GM23248 (cell line): ENCODE results near the gene CATSPERE. TPM values are rescaled to one million over a fixed set of nuclear protein-coding genes. Genes with fewer than 3 reads are reported as not detected.

Experiments used
- DNase-seq: peaks from one replicate; pipeline ENCODE4 v3.0.0-alpha.2; 2015
- H2AFZ ChIP-seq: fragments of 200-600 bp; sonication (generic); 2 replicates; pipeline ENCODE4 v1.6.1; 2016; ENCODE audit warnings: antibody characterized with exemption
- H3F3A ChIP-seq: fragments of 200-600 bp; sonication (generic); 2 replicates; pipeline ENCODE4 v1.6.1; 2016; ENCODE audit warnings: mild to moderate bottlenecking, antibody characterized with exemption, mixed run types; ENCODE audit not compliant: insufficient read depth
- H3K27ac ChIP-seq: fragments of 200-600 bp; sonication (generic); 2 replicates; pipeline ENCODE4 v1.5.1; 2016; ENCODE audit warnings: mild to moderate bottlenecking
- H3K27me3 ChIP-seq: fragments of 200-600 bp; sonication (generic); replicated peaks from 2 replicates; pipeline ENCODE4 v1.6.1; 2016; ENCODE audit warnings: mild to moderate bottlenecking; ENCODE audit not compliant: insufficient read depth
- H3K36me3 ChIP-seq: fragments of 200-600 bp; sonication (generic); 2 replicates; pipeline ENCODE4 v1.6.1; 2016; ENCODE audit warnings: low read depth, mild to moderate bottlenecking
- H3K4me1 ChIP-seq: fragments of 200-600 bp; sonication (generic); 2 replicates; pipeline ENCODE4 v1.6.1; 2016; ENCODE audit warnings: mild to moderate bottlenecking; ENCODE audit not compliant: insufficient read depth
- H3K4me2 ChIP-seq: fragments of 200-600 bp; sonication (generic); one replicate; pipeline ENCODE4 v1.6.1; 2016; ENCODE audit warnings: mild to moderate bottlenecking; ENCODE audit not compliant: unreplicated experiment
- H3K4me3 ChIP-seq: fragments of 200-600 bp; sonication (generic); 2 replicates; pipeline ENCODE4 v1.5.1; 2016; ENCODE audit warnings: mild to moderate bottlenecking
- H3K79me2 ChIP-seq: fragments of 200-600 bp; sonication (generic); 2 replicates; pipeline ENCODE4 v1.6.1; 2016; ENCODE audit warnings: mild to moderate bottlenecking; ENCODE audit not compliant: insufficient read depth
- H3K9ac ChIP-seq: fragments of 200-600 bp; sonication (generic); 2 replicates; pipeline ENCODE4 v1.6.1; 2016; ENCODE audit warnings: mild to moderate bottlenecking
- H3K9me2 ChIP-seq: fragments of 200-600 bp; sonication (generic); 2 replicates; pipeline ENCODE4 v1.6.1; 2016; ENCODE audit warnings: mixed run types, mild to moderate bottlenecking, moderate library complexity; ENCODE audit not compliant: insufficient read depth
- H3K9me3 ChIP-seq: fragments of 200-600 bp; sonication (generic); one replicate; pipeline ENCODE4 v1.6.1; 2017; ENCODE audit warnings: low read depth
- H4K20me1 ChIP-seq: fragments of 200-600 bp; sonication (generic); 2 replicates; pipeline ENCODE4 v1.6.0; 2016; ENCODE audit not compliant: insufficient read depth
- EZH2 ChIP-seq: fragments of 200-600 bp; sonication (generic); IDR thresholded peaks from 2 replicates; pipeline ENCODE4 v1.6.1; 2018; ENCODE audit warnings: antibody characterized with exemption, mild to moderate bottlenecking; ENCODE audit not compliant: insufficient read depth, poor library complexity, severe bottlenecking
- EZH2phosphoT487 ChIP-seq: fragments of 200-600 bp; sonication (generic); IDR thresholded peaks from 2 replicates; pipeline ENCODE4 v1.6.1; 2018; ENCODE audit warnings: antibody characterized with exemption, moderate library complexity, mild to moderate bottlenecking, low read depth; ENCODE audit not compliant: insufficient read depth
- WGBS, 2 experiments: methylation state at CpG; one replicate each; pipeline ENCODE4 v1.1.6; 2015 to 2017; ENCODE audit warnings: low lambda C conversion rate in 2 of 2, low coverage in 1 of 2; ENCODE audit errors: missing lambda C conversion rate in 2 of 2; 5-methylcytosine and 5-hydroxymethylcytosine counted together
- in situ Hi-C: fragments of 300-500 bp; cut with MboI; formaldehyde crosslinking; loops from 2 replicates; pipeline ENCODE4 v1.15.0; 2020
- polyA plus RNA-seq: library from polyadenylated mRNA; unstranded; fragments of >200 nt; fragmentation: Nextera tagmentation; extraction: Ambion mirVana; gene quantifications from 2 replicates; pipeline ENCODE4 v1.2.1, GENCODE V29; 2016
- total RNA-seq: library from RNA; depleted of rRNA; stranded (reverse); fragments of >200 nt; shearing (Covaris generic); gene quantifications from 2 replicates; pipeline ENCODE4 v1.2.3, GENCODE V29; 2014

Gene CATSPERE
- total and polyA plus RNA-seq, 2 experiments from 2014 or later: 0.85 to 1.2 TPM

DNA sequence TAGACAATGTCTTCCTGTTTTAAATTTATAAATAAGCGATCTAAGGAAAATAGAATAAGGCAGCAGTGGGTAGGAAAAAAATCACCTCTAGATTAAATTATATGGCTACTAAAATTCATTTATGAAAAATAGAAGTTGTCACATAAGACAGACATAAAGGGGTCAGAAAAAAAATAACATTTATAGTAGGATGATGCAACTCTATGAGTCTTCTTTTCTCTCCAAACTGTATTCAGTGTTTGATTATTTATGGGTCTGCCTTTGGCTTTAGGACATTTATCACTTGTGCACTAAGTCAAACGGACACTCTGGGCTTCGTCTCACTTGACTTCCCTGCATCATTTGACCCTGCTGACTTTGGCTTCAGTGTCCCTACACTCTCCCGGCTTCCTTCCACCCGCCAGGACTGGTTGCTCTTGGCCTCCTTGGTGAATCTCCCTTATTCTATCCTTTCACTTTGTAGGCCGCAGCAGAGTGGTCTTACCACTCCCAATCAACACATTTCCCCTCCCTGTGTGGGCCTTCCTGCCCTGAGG lies 144.8 kb downstream of the CATSPERE start:
- Histone ChIP-seq H3K36me3 (no peaks in the 10 kb centered on the region), H3K79me2 (no peaks in the 10 kb centered on the region), H3K27ac (no peak overlapping the region), H2AFZ (no peak overlapping the region), H3K4me2 (no peak overlapping the region), H4K20me1 (no peaks in the 10 kb centered on the region), H3K27me3 (no peaks in the 10 kb centered on the region), H3F3A (no peaks in the 10 kb centered on the region), H3K4me3 (no peak overlapping the region), H3K9ac (no peak overlapping the region), H3K9me3 (no peaks in the 10 kb centered on the region), H3K4me1 (no peaks in the 10 kb centered on the region), H3K9me2 (no peaks in the 10 kb centered on the region)
- in situ Hi-C loops: loop anchor here (25.0 kb wide), 1 partner anchor 431 kb away; no protein-coding TSS in a partner anchor
- 90 to 95% methylated on average over 6 of the region's 6 CpGs for WGBS, 2 experiments
- TF ChIP-seq EZH2 (no peak), EZH2phosphoT487 (no peak)
- DNase-seq: no peak

DNA sequence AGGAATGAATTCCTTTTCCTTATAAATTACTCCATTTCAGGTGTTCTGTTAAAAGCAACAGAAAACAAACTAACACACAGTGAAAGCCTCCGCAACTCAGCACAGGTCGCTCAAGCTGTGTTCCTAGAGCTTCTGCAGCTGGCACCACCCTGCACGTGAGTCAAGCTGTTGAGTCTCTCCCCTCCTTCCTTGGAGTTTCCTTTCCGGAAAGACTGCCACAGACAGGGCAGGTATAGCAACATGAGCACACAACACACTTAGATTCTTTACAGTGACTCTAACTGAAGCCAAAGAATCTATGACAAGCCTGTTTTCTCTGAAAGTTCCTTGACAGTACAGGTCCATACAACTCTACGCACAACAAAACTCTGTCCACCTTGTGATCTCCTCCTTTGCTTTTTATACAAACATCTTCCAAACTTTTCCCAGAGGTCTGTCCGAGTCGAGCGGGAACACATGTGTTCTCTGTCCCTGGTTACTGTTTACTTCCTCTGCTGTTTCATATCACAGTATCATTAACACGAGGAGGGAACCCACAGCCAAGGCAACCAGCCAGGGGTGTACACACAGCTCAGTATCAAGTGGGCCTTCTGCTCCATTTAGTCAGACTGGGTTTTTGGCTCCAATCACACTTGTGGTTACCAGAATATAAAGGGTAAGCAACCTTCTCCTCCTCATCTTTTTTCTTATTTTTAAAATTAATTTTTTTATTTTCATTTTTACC lies 153.2 kb downstream of the CATSPERE start:
- in situ Hi-C loops: loop anchor here (25.0 kb wide), 1 partner anchor 423 kb away; no protein-coding TSS in a partner anchor
- Histone ChIP-seq H3K9ac (no peak overlapping the region), H3K27ac (no peak overlapping the region), H3K27me3 (no peaks in the 10 kb centered on the region), H3K4me3 (no peak overlapping the region), H3F3A (no peaks in the 10 kb centered on the region), H3K4me1 (no peaks in the 10 kb centered on the region), H3K36me3 (no peaks in the 10 kb centered on the region), H3K79me2 (no peaks in the 10 kb centered on the region), H3K4me2 (no peak overlapping the region), H3K9me2 (no peaks in the 10 kb centered on the region), H3K9me3 (no peaks in the 10 kb centered on the region), H4K20me1 (no peaks in the 10 kb centered on the region), H2AFZ (no peak overlapping the region)
- 68 to 71% methylated on average over 9 of the region's 9 CpGs for WGBS, 2 experiments
- TF ChIP-seq EZH2phosphoT487: no peak
- no peak for TF ChIP-seq EZH2
- DNase-seq: peak; percentile 4

DNA sequence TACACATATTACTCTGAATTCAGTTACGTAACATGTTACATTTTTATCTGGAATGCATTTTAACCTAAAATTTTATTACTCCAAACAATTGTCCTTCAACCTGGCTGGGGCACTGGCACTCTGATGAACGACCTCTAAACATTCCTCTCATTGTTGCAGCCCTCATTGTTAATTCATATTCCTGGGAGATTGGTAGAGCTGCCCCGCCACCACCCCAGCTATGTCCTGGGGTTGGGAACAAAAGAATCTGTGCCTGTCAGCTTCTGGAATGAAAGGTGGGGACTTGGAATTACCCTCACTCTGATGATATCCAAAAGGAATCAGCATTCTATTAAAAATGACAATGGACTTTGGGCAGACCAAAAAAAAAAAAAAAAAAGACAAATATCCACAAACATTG lies 153.8 kb downstream of the CATSPERE start:
- no peaks in the 10 kb centered on the region for H3K27me3 ChIP-seq
- no peaks in the 10 kb centered on the region for H4K20me1 ChIP-seq
- no peaks in the 10 kb centered on the region for H3K36me3 ChIP-seq
- no peaks in the 10 kb centered on the region for H3K79me2 ChIP-seq
- H3K4me2 ChIP-seq: no peak overlapping the region
- no peak for DNase-seq
- H3K9me2 ChIP-seq: no peaks in the 10 kb centered on the region
- in situ Hi-C loops: loop anchor here (25.0 kb wide), 1 partner anchor 422 kb away; no protein-coding TSS in a partner anchor
- no peak for TF ChIP-seq EZH2phosphoT487
- TF ChIP-seq EZH2: no peak
- H3K4me3 ChIP-seq: no peak overlapping the region
- no peaks in the 10 kb centered on the region for H3K9me3 ChIP-seq
- H2AFZ ChIP-seq: no peak overlapping the region
- H3K27ac ChIP-seq: no peak overlapping the region
- no peaks in the 10 kb centered on the region for H3K4me1 ChIP-seq
- H3K9ac ChIP-seq: no peak overlapping the region
- H3F3A ChIP-seq: no peaks in the 10 kb centered on the region
- WGBS, 2 experiments: 34 to 40% methylated on average over 3 of the region's 3 CpGs

DNA sequence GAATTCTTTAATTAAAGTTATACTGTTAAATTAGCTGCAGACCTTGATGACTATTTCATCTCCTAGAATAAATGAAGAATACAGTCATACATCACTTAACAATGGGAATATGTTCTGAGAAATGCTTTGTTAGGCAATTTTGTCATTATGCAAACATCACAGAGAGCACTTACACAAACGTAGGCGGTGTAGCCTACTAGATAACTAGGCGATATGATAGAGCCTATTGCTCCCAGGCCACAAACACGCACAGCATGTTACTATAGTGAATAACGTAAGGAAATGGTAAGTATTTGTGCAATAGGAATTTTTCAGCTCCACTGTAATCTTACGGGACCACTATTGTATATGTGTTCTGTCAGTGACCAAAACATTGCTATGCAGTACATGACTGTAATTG lies 154.2 kb downstream of the CATSPERE start:
- Histone ChIP-seq H4K20me1 (no peaks in the 10 kb centered on the region), H3K27ac (no peak overlapping the region), H3K36me3 (no peaks in the 10 kb centered on the region), H3K4me2 (no peak overlapping the region), H2AFZ (no peak overlapping the region), H3K79me2 (no peaks in the 10 kb centered on the region), H3K4me3 (no peak overlapping the region), H3K9me2 (no peaks in the 10 kb centered on the region), H3K4me1 (no peaks in the 10 kb centered on the region), H3K27me3 (no peaks in the 10 kb centered on the region), H3F3A (no peaks in the 10 kb centered on the region), H3K9ac (no peak overlapping the region), H3K9me3 (no peaks in the 10 kb centered on the region)
- no peak for TF ChIP-seq EZH2
- no peak for TF ChIP-seq EZH2phosphoT487
- WGBS, 2 experiments: 93 to 95% methylated on average over 6 of the region's 6 CpGs
- in situ Hi-C loops: loop anchor here (25.0 kb wide), 1 partner anchor 422 kb away; no protein-coding TSS in a partner anchor
- DNase-seq: no peak
